MM.1S (cell line): ENCODE measurements around the gene SPIN1.

Experiments
- EZH2 ChIP-seq: fragments of 300-600 bp; sonication (generic); optimal IDR thresholded peaks from 2 replicates; pipeline ENCODE3; 2017; ENCODE audit warnings: low read depth, mild to moderate bottlenecking, antibody characterized with exemption, low read length, mixed read lengths
- EZH2phosphoT487 ChIP-seq: fragments of 300-600 bp; sonication (generic); IDR thresholded peaks from 2 replicates; pipeline ENCODE4 v1.6.1; 2018; ENCODE audit warnings: antibody characterized with exemption, low read length
- TF ChIP-seq, protein P1 (sequence below): fragments of 300-600 bp; sonication (generic); IDR thresholded peaks from 2 replicates; pipeline ENCODE4 v1.5.1; 2016; ENCODE audit warnings: antibody characterized with exemption, low read length, mixed read lengths

DNA sequence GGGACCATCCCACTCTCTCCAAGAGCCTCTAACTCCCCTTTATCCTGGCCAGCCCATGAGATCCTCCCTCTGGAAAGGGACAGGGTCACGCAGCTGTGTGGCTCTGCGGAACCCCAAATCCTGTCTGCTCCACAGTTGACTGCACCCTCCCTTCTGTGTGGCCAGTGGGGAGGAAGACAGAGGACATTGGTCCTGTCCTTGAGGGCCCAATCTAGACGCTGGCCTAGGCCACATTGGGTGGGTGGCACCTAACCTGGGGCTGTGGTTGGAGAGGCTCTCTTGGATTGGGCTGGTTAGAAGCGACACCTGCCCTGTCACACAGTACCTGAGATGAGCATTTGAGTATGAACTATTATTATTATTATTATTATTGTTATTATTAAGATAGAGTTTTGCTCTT is 134.1 kb downstream of the SPIN1 start:
- TF ChIP-seq, protein P1, sequence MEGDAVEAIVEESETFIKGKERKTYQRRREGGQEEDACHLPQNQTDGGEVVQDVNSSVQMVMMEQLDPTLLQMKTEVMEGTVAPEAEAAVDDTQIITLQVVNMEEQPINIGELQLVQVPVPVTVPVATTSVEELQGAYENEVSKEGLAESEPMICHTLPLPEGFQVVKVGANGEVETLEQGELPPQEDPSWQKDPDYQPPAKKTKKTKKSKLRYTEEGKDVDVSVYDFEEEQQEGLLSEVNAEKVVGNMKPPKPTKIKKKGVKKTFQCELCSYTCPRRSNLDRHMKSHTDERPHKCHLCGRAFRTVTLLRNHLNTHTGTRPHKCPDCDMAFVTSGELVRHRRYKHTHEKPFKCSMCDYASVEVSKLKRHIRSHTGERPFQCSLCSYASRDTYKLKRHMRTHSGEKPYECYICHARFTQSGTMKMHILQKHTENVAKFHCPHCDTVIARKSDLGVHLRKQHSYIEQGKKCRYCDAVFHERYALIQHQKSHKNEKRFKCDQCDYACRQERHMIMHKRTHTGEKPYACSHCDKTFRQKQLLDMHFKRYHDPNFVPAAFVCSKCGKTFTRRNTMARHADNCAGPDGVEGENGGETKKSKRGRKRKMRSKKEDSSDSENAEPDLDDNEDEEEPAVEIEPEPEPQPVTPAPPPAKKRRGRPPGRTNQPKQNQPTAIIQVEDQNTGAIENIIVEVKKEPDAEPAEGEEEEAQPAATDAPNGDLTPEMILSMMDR = no peak
- no peak for TF ChIP-seq EZH2phosphoT487
- no peak for TF ChIP-seq EZH2
